Measurements from ENCODE around the gene VGF.
"Not testable (repeated sequence)": the region's sequence is repeated elsewhere in the genome, so short reads cannot be mapped to it uniquely, and the experiment has no call there.

The VGF gene

GRCh38 chr7:101165075-101165957 lies at the start of gene VGF:
TSS of gene VGF (minus strand) at chr7:101165569. CDS start at chr7:101164843, 726 bp downstream.
- peak; percentile 97 to 98 (median 98) for DNase-seq

GRCh38 chr7:101212014-101212413 lies 46.6 kb upstream of the VGF start:
- no peak for DNase-seq

- DNase-seq = no peak
These were observed 46.1 kb upstream of the VGF start for GRCh38 chr7:101211501-101211900.

GRCh38 chr7:101210143-101210542 lies 44.8 kb upstream of the VGF start:
- no peak for DNase-seq

- DNase-seq = no peak
These were observed 43.4 kb upstream of the VGF start for GRCh38 chr7:101208794-101209193.

GRCh38 chr7:101207459-101207858 lies 42.1 kb upstream of the VGF start:
- DNase-seq = no peak

- DNase-seq = no peak
These were observed 41.3 kb upstream of the VGF start for GRCh38 chr7:101206665-101207042.

- DNase-seq = no peak
These were observed 40.7 kb upstream of the VGF start for GRCh38 chr7:101205901-101206664.

- not testable (repeated sequence) for DNase-seq
These were observed 38.7 kb upstream of the VGF start for GRCh38 chr7:101203740-101204738.

GRCh38 chr7:101202603-101202918 lies 37.2 kb upstream of the VGF start:
- no peak for DNase-seq

- peak in 1 of 3 experiments; percentile 10 for DNase-seq
These were observed 36.6 kb upstream of the VGF start for GRCh38 chr7:101201695-101202602.

- DNase-seq = no peak
These were observed 35.7 kb upstream of the VGF start, which contains the start of gene MOGAT3 for GRCh38 chr7:101200862-101201599. TSS of gene MOGAT3 (minus strand) at chr7:101201036. CDS start at chr7:101200854, 182 bp downstream.

- DNase-seq = no peak
These were observed 35.1 kb upstream of the VGF start for GRCh38 chr7:101200504-101200861.

GRCh38 chr7:101199522-101199921 lies 34.2 kb upstream of the VGF start:
- DNase-seq = not testable (repeated sequence)

GRCh38 chr7:101198476-101198875 lies 33.1 kb upstream of the VGF start:
- no peak for DNase-seq

GRCh38 chr7:101197991-101198390 lies 32.6 kb upstream of the VGF start:
- no peak for DNase-seq

GRCh38 chr7:101195884-101196283 lies 30.5 kb upstream of the VGF start:
- no peak for DNase-seq

GRCh38 chr7:101189109-101189508 lies 23.7 kb upstream of the VGF start:
- DNase-seq = no peak

GRCh38 chr7:101186844-101187428 lies 21.6 kb upstream of the VGF start:
- DNase-seq = no peak

- DNase-seq = no peak
These were observed 20.8 kb upstream of the VGF start for GRCh38 chr7:101186194-101186593.
